ENCODE results near the gene PDK4.

DNA sequence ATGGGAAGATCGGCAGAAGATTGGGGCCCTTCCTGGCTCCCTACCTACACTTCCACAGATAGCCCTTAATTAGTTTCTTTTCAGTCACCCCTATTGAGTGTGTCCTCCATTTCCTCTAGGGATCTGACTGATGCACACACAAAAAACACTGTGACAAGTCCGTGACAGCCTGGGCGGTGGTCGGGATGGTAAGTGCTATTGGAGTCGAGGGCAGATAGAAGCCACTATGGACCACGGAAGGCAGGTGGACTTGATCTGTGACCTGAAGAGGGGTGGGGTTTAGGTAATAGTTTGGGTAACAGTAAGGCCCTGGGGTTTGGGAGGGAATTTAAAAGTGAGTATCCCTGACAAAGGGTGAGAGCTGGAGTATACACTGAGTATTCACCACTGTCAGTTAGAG, 53.0 kb downstream of the PDK4 start:
- TF ChIP-seq POLR2AphosphoS5 (IDR thresholded peaks at IDR 0.05; ENCODE audit: low read depth, low read length) (no peak), SIN3A (IDR thresholded peaks at IDR 0.05; ENCODE audit: borderline replicate concordance, insufficient read depth, low read length) (no peak), TAF1 (IDR thresholded peaks at IDR 0.05; ENCODE audit: borderline replicate concordance, insufficient read depth, low read length) (no peak)
